ENCODE results near the gene PRDX6.

GRCh38 chr1:173502104-173502503 is 25.0 kb downstream of the PRDX6 start:
- TF ChIP-seq CTCF (IDR thresholded peaks at IDR 0.05; ENCODE audit: insufficient read depth, low read depth, low read length): no peak
- no peak for TF ChIP-seq EZH2 (IDR thresholded peaks at IDR 0.05; ENCODE audit: insufficient read depth, low read length)

Data from astrocyte (in vitro differentiated cells and primary cell).